Measurements from ENCODE around the gene CHRNA4.

The CHRNA4 gene

GRCh38 chr20:63363981-63364561 is 2.9 kb upstream of the CHRNA4 start:
- peak; percentile 10 to 21 for DNase-seq
- H3K9me3 ChIP-seq (ENCODE audit: insufficient read depth, low read depth, low read length), result peaks cover 6% of the 10 kb centered on the region
- no peak overlapping the region for H3K27ac ChIP-seq (ENCODE audit: low read depth, low read length)
- no peaks in the 10 kb centered on the region for H3K79me1 ChIP-seq (ENCODE audit: low read length)
- no peak overlapping the region for H2BK5ac ChIP-seq (ENCODE audit: low read depth, low read length, poor library complexity)
- H3K9ac ChIP-seq (ENCODE audit: low read length), result no peak overlapping the region
- no peaks in the 10 kb centered on the region for H3K4me1 ChIP-seq (ENCODE audit: control insufficient read depth in 1 of 2, insufficient read depth in 2 of 2, low read length in 2 of 2)
- H3K27me3 ChIP-seq (ENCODE audit: insufficient read depth, low read length), result peaks cover 20% of the 10 kb centered on the region
- H2BK12ac ChIP-seq (ENCODE audit: low read length), result no peak overlapping the region
- no peak overlapping the region for H2AK5ac ChIP-seq (ENCODE audit: low read length)
- WGBS (ENCODE audit: extremely low coverage, insufficient coverage, insufficient read length), result no CpG with 5 or more reads among the region's 19 CpGs
- H4K12ac ChIP-seq (ENCODE audit: low read depth, low read length), result no peak overlapping the region
- no peak overlapping the region for H3K23ac ChIP-seq (ENCODE audit: low read length)
- H3K4ac ChIP-seq (ENCODE audit: low read depth, low read length), result no peak overlapping the region
- no peak overlapping the region for H4K8ac ChIP-seq (ENCODE audit: low read depth, low read length)
- H3K18ac ChIP-seq (ENCODE audit: low read length), result no peak overlapping the region
- H4K91ac ChIP-seq (ENCODE audit: low read depth, low read length), result no peak overlapping the region
- H2BK120ac ChIP-seq (ENCODE audit: insufficient read depth, low read length, poor library complexity), result no peak overlapping the region
- no peaks in the 10 kb centered on the region for H3K36me3 ChIP-seq (ENCODE audit: control insufficient read depth in 1 of 2, insufficient read depth in 2 of 2, low read length in 2 of 2)
- H3K14ac ChIP-seq (ENCODE audit: low read length), result no peak overlapping the region
- H3K79me2 ChIP-seq (ENCODE audit: control insufficient read depth, insufficient read depth, low read length, poor library complexity), result no peaks in the 10 kb centered on the region
- no peak overlapping the region for H2AFZ ChIP-seq (ENCODE audit: insufficient read depth, low read length, poor library complexity)
- H3K4me2 ChIP-seq (ENCODE audit: low read length), result no peak overlapping the region
- H3K4me3 ChIP-seq (ENCODE audit: low read depth, low read length), result no peak overlapping the region

DNA sequence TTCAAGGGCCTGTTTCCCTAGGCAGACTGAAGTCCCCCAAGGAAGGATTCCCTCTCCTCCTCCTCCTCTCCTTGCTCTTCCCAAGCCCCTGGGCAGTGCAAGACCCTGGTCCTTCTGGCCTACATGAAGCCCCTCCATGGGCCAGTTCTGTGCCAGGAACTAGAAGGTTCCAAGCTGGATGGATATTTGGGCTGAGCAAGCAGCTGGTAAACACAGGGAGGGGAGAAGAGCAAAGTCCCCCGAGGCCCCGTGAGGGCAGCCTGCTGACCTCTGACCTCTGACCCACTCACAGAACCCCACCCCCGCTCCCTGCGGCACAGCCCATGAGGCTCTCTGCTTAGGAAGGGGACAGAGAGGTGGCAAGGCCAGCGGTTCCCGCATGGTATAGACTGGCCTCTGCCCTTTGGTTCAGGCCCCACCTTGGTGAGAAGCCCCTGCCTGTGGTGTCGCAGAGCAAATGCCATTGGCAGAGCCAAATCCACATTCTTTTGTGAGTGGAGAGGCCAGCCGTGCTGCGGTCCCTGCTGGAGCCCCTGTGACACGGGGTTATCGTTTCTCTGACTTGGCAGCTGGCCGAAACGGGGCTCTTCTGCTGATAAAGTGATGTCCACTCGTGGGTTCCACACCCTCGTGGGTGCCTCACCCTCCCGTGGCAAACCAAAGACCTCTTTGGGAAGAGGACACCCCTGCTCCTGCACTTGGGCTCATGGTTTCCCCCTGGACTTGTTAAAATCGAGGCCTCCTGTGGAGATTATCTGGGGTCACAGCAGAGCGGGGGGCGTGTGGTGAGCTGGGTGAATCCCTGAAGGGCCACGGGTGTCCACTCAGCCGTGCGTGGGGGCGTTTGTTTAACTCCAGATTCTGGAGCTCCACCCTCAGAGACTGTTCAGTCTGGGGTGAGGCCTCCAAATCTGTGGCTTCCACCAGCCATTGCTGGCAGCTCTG is 2.1 kb upstream of the CHRNA4 start:
- no peak for DNase-seq
- Histone ChIP-seq H4K91ac (ENCODE audit: low read depth, low read length) (no peak overlapping the region), H3K14ac (ENCODE audit: low read length) (no peak overlapping the region), H3K27me3 (ENCODE audit: insufficient read depth, low read length) (peaks cover 20% of the 10 kb centered on the region), H3K79me2 (ENCODE audit: control insufficient read depth, insufficient read depth, low read length, poor library complexity) (no peaks in the 10 kb centered on the region), H3K18ac (ENCODE audit: low read length) (no peak overlapping the region), H3K4me2 (ENCODE audit: low read length) (no peak overlapping the region), H4K12ac (ENCODE audit: low read depth, low read length) (no peak overlapping the region), H2BK5ac (ENCODE audit: low read depth, low read length, poor library complexity) (no peak overlapping the region), H4K8ac (ENCODE audit: low read depth, low read length) (no peak overlapping the region), H3K4me3 (ENCODE audit: low read depth, low read length) (no peak overlapping the region), H2BK120ac (ENCODE audit: insufficient read depth, low read length, poor library complexity) (no peak overlapping the region), H3K9me3 (ENCODE audit: insufficient read depth, low read depth, low read length) (peaks cover 6% of the 10 kb centered on the region), H2BK12ac (ENCODE audit: low read length) (no peak overlapping the region), H3K4ac (ENCODE audit: low read depth, low read length) (no peak overlapping the region), H3K9ac (ENCODE audit: low read length) (no peak overlapping the region), H3K79me1 (ENCODE audit: low read length) (no peaks in the 10 kb centered on the region), H3K36me3 (ENCODE audit: control insufficient read depth in 1 of 2, insufficient read depth in 2 of 2, low read length in 2 of 2) (no peaks in the 10 kb centered on the region), H3K4me1 (ENCODE audit: control insufficient read depth in 1 of 2, insufficient read depth in 2 of 2, low read length in 2 of 2) (no peaks in the 10 kb centered on the region), H3K27ac (ENCODE audit: low read depth, low read length) (no peak overlapping the region), H2AFZ (ENCODE audit: insufficient read depth, low read length, poor library complexity) (no peak overlapping the region), H3K23ac (ENCODE audit: low read length) (no peak overlapping the region), H2AK5ac (ENCODE audit: low read length) (no peak overlapping the region)
- WGBS (ENCODE audit: extremely low coverage, insufficient coverage, insufficient read length), result no CpG with 5 or more reads among the region's 23 CpGs

- no peak overlapping the region for H2AK5ac ChIP-seq (ENCODE audit: low read length)
- H2AFZ ChIP-seq (ENCODE audit: insufficient read depth, low read length, poor library complexity), result no peak overlapping the region
- H2BK12ac ChIP-seq (ENCODE audit: low read length), result no peak overlapping the region
- H3K9me3 ChIP-seq (ENCODE audit: insufficient read depth, low read depth, low read length), result peaks cover 6% of the 10 kb centered on the region
- H2BK5ac ChIP-seq (ENCODE audit: low read depth, low read length, poor library complexity), result no peak overlapping the region
- no peaks in the 10 kb centered on the region for H3K79me2 ChIP-seq (ENCODE audit: control insufficient read depth, insufficient read depth, low read length, poor library complexity)
- no peak overlapping the region for H3K14ac ChIP-seq (ENCODE audit: low read length)
- no peak overlapping the region for H3K18ac ChIP-seq (ENCODE audit: low read length)
- H3K9ac ChIP-seq (ENCODE audit: low read length), result no peak overlapping the region
- H3K4ac ChIP-seq (ENCODE audit: low read depth, low read length), result no peak overlapping the region
- no peak overlapping the region for H3K4me2 ChIP-seq (ENCODE audit: low read length)
- no peaks in the 10 kb centered on the region for H3K79me1 ChIP-seq (ENCODE audit: low read length)
- H3K4me1 ChIP-seq (ENCODE audit: control insufficient read depth in 1 of 2, insufficient read depth in 2 of 2, low read length in 2 of 2), result no peaks in the 10 kb centered on the region
- no peaks in the 10 kb centered on the region for H3K36me3 ChIP-seq (ENCODE audit: control insufficient read depth in 1 of 2, insufficient read depth in 2 of 2, low read length in 2 of 2)
- DNase-seq, result no peak
- no peak overlapping the region for H4K12ac ChIP-seq (ENCODE audit: low read depth, low read length)
- H3K27me3 ChIP-seq (ENCODE audit: insufficient read depth, low read length), result peaks cover 20% of the 10 kb centered on the region
- no peak overlapping the region for H4K91ac ChIP-seq (ENCODE audit: low read depth, low read length)
- no peak overlapping the region for H3K23ac ChIP-seq (ENCODE audit: low read length)
- WGBS (ENCODE audit: extremely low coverage, insufficient coverage, insufficient read length), result no CpG with 5 or more reads among the region's 16 CpGs
- H2BK120ac ChIP-seq (ENCODE audit: insufficient read depth, low read length, poor library complexity), result no peak overlapping the region
- no peak overlapping the region for H3K4me3 ChIP-seq (ENCODE audit: low read depth, low read length)
- no peak overlapping the region for H3K27ac ChIP-seq (ENCODE audit: low read depth, low read length)
- H4K8ac ChIP-seq (ENCODE audit: low read depth, low read length), result no peak overlapping the region
Measured at GRCh38 chr20:63362436-63363009, 1.4 kb upstream of the CHRNA4 start.

- H4K91ac ChIP-seq (ENCODE audit: low read depth, low read length), result no peak overlapping the region
- no CpG with 5 or more reads among the region's 50 CpGs for WGBS (ENCODE audit: extremely low coverage, insufficient coverage, insufficient read length)
- H2AFZ ChIP-seq (ENCODE audit: insufficient read depth, low read length, poor library complexity), result no peak overlapping the region
- no peaks in the 10 kb centered on the region for H3K79me2 ChIP-seq (ENCODE audit: control insufficient read depth, insufficient read depth, low read length, poor library complexity)
- no peak overlapping the region for H3K18ac ChIP-seq (ENCODE audit: low read length)
- no peak overlapping the region for H2AK5ac ChIP-seq (ENCODE audit: low read length)
- no peak overlapping the region for H2BK120ac ChIP-seq (ENCODE audit: insufficient read depth, low read length, poor library complexity)
- H3K36me3 ChIP-seq (ENCODE audit: control insufficient read depth in 1 of 2, insufficient read depth in 2 of 2, low read length in 2 of 2), result no peaks in the 10 kb centered on the region
- no peak overlapping the region for H2BK12ac ChIP-seq (ENCODE audit: low read length)
- H3K27ac ChIP-seq (ENCODE audit: low read depth, low read length), result no peak overlapping the region
- H3K4me2 ChIP-seq (ENCODE audit: low read length), result no peak overlapping the region
- no peaks in the 10 kb centered on the region for H3K4me1 ChIP-seq (ENCODE audit: control insufficient read depth in 1 of 2, insufficient read depth in 2 of 2, low read length in 2 of 2)
- no peak overlapping the region for H3K4ac ChIP-seq (ENCODE audit: low read depth, low read length)
- H4K8ac ChIP-seq (ENCODE audit: low read depth, low read length), result no peak overlapping the region
- no peak overlapping the region for H2BK5ac ChIP-seq (ENCODE audit: low read depth, low read length, poor library complexity)
- peaks cover 10% of the 10 kb centered on the region for H3K9me3 ChIP-seq (ENCODE audit: insufficient read depth, low read depth, low read length)
- peaks cover 20% of the 10 kb centered on the region for H3K27me3 ChIP-seq (ENCODE audit: insufficient read depth, low read length)
- H3K79me1 ChIP-seq (ENCODE audit: low read length), result no peaks in the 10 kb centered on the region
- DNase-seq, result no peak
- H4K12ac ChIP-seq (ENCODE audit: low read depth, low read length), result no peak overlapping the region
- H3K23ac ChIP-seq (ENCODE audit: low read length), result no peak overlapping the region
- H3K9ac ChIP-seq (ENCODE audit: low read length), result no peak overlapping the region
- H3K14ac ChIP-seq (ENCODE audit: low read length), result no peak overlapping the region
- no peak overlapping the region for H3K4me3 ChIP-seq (ENCODE audit: low read depth, low read length)
Measured at GRCh38 chr20:63361519-63362435, 628 bp upstream of the CHRNA4 start.
